Mesenchymal stem cell (in vitro differentiated cells and primary cell): ENCODE results near the gene NFKB1.

Experiments
- DNase-seq: peaks from one replicate; pipeline ENCODE4 v3.0.0-alpha.2; 2013
- H2AFZ ChIP-seq: one replicate; pipeline ENCODE4 v1.6.1; 2013; ENCODE audit warnings: low read depth, mild to moderate bottlenecking, control low read depth, inconsistent platforms, low read length, moderate library complexity
- H2AK5ac ChIP-seq: 2 replicates; pipeline ENCODE4 v1.6.1; 2013; ENCODE audit warnings: low read length, moderate library complexity, mild to moderate bottlenecking, inconsistent platforms; ENCODE audit not compliant: severe bottlenecking
- H2BK120ac ChIP-seq: one replicate; pipeline ENCODE4 v1.6.1; 2013; ENCODE audit warnings: low read depth, mild to moderate bottlenecking, inconsistent platforms, low read length, moderate library complexity
- H2BK12ac ChIP-seq, 2 experiments: one replicate each; pipeline ENCODE4 v1.6.1; 2013; ENCODE audit warnings: inconsistent platforms in 2 of 2, low read length in 2 of 2, mild to moderate bottlenecking in 2 of 2, moderate library complexity in 2 of 2, control low read depth in 1 of 2
- H2BK15ac ChIP-seq: one replicate; pipeline ENCODE4 v1.6.1; 2013; ENCODE audit warnings: mild to moderate bottlenecking, low read depth, inconsistent platforms; ENCODE audit not compliant: poor library complexity, severe bottlenecking
- H2BK5ac ChIP-seq: 2 replicates; pipeline ENCODE4 v1.6.1; 2013; ENCODE audit warnings: low read depth, mild to moderate bottlenecking, low read length, control low read depth, inconsistent platforms; ENCODE audit not compliant: poor library complexity, severe bottlenecking
- H3K14ac ChIP-seq, 2 experiments: one replicate each; pipeline ENCODE4 v1.6.1; 2013; ENCODE audit warnings: inconsistent platforms in 2 of 2, low read length in 2 of 2, control low read depth in 1 of 2, mild to moderate bottlenecking in 1 of 2, moderate library complexity in 1 of 2
- H3K18ac ChIP-seq, 2 experiments: one replicate each; pipeline ENCODE4 v1.6.1; 2013; ENCODE audit warnings: inconsistent platforms in 2 of 2, low read length in 2 of 2, control low read depth in 1 of 2, low read depth in 1 of 2, mild to moderate bottlenecking in 1 of 2
- H3K23ac ChIP-seq, 2 experiments: one replicate each; pipeline ENCODE4 v1.6.1; 2013; ENCODE audit warnings: inconsistent platforms in 2 of 2, low read length in 2 of 2, mild to moderate bottlenecking in 2 of 2, moderate library complexity in 2 of 2, control low read depth in 1 of 2
- H3K27ac ChIP-seq: 2 replicates; pipeline ENCODE4 v1.5.1; 2013; ENCODE audit warnings: mild to moderate bottlenecking, moderate library complexity, low read length, control low read depth, inconsistent platforms; ENCODE audit not compliant: poor library complexity, severe bottlenecking
- H3K27me3 ChIP-seq, 2 experiments: 2 replicates each; pipeline versions ENCODE4 v1.6.1 to v1.7.0; 2013; ENCODE audit warnings: low read length in 2 of 2, mild to moderate bottlenecking in 2 of 2, moderate library complexity in 2 of 2, control low read depth in 1 of 2, inconsistent platforms in 1 of 2; ENCODE audit not compliant: control insufficient read depth in 1 of 2, insufficient read depth in 1 of 2
- H3K36me3 ChIP-seq, 2 experiments: 2 replicates each; pipeline versions ENCODE4 v1.6.1 to v1.7.0; 2013; ENCODE audit warnings: low read length in 2 of 2, control low read depth in 1 of 2, inconsistent platforms in 1 of 2, low read depth in 1 of 2, mild to moderate bottlenecking in 1 of 2; ENCODE audit not compliant: insufficient read depth in 2 of 2, control insufficient read depth in 1 of 2
- H3K4ac ChIP-seq, 2 experiments: one replicate each; pipeline ENCODE4 v1.6.1; 2013; ENCODE audit warnings: inconsistent platforms in 2 of 2, low read length in 2 of 2, mild to moderate bottlenecking in 2 of 2, moderate library complexity in 2 of 2, control low read depth in 1 of 2, low read depth in 1 of 2
- H3K4me1 ChIP-seq: 2 replicates; pipeline ENCODE4 v1.6.1; 2013; ENCODE audit warnings: low read depth, low read length, control low read depth; ENCODE audit not compliant: control insufficient read depth, insufficient read depth
- H3K4me2 ChIP-seq: 2 replicates; pipeline ENCODE4 v1.6.1; 2013; ENCODE audit warnings: low read length, mild to moderate bottlenecking, inconsistent platforms; ENCODE audit not compliant: poor library complexity, severe bottlenecking
- H3K4me3 ChIP-seq, 2 experiments: 2 replicates each; pipeline versions ENCODE4 v1.5.1 to v1.7.0; 2013; ENCODE audit warnings: low read length in 2 of 2, mild to moderate bottlenecking in 2 of 2, control low read depth in 1 of 2, low read depth in 1 of 2; ENCODE audit not compliant: insufficient read depth in 1 of 2
- H3K79me1 ChIP-seq: replicated peaks from 2 replicates; pipeline ENCODE4 v1.6.1; 2013; ENCODE audit warnings: mild to moderate bottlenecking, control low read depth, low read length, inconsistent platforms; ENCODE audit not compliant: poor library complexity, severe bottlenecking
- H3K9ac ChIP-seq: 2 replicates; pipeline ENCODE4 v1.7.0; 2013; ENCODE audit warnings: mild to moderate bottlenecking, low read length, moderate library complexity
- H3K9me3 ChIP-seq: 2 replicates; pipeline ENCODE4 v1.7.0; 2013; ENCODE audit warnings: mild to moderate bottlenecking, low read length; ENCODE audit not compliant: control insufficient read depth
- H4K8ac ChIP-seq: one replicate; pipeline ENCODE4 v1.6.1; 2013; ENCODE audit warnings: inconsistent platforms, mild to moderate bottlenecking, low read length, moderate library complexity
- H4K91ac ChIP-seq: one replicate; pipeline ENCODE4 v1.6.1; 2013; ENCODE audit warnings: mild to moderate bottlenecking, low read length, inconsistent platforms
- WGBS: methylation state at CpG from one replicate; pipeline ENCODE4 v1.1.7; 2013; ENCODE audit warnings: mixed read lengths; 5-methylcytosine and 5-hydroxymethylcytosine counted together

Gene NFKB1

GRCh38 chr4:102594000-102594399 is 92.8 kb downstream of the NFKB1 start:
- Histone ChIP-seq H3K27me3 (no peaks in the 10 kb centered on the region), H2AK5ac (no peak overlapping the region), H2BK120ac (no peak overlapping the region), H3K4me1 (peaks cover 2% of the 10 kb centered on the region), H2AFZ (no peak overlapping the region), H3K4ac (no peak overlapping the region), H3K4me2 (no peak overlapping the region), H3K23ac (no peak overlapping the region), H3K18ac (no peak overlapping the region), H2BK12ac (no peak overlapping the region), H3K9me3 (peaks cover 14% of the 10 kb centered on the region), H3K36me3 (peaks cover 6 to 82% of the 10 kb centered on the region in 2 experiments), H3K9ac (no peak overlapping the region), H2BK15ac (no peak overlapping the region), H2BK5ac (no peak overlapping the region), H4K91ac (no peak overlapping the region), H3K79me1 (peaks cover 7% of the 10 kb centered on the region), H3K27ac (no peak overlapping the region), H3K14ac (no peak overlapping the region), H4K8ac (no peak overlapping the region), H3K4me3 (no peak overlapping the region)
- DNase-seq, result no peak
- WGBS, result 86% methylated on average over 1 of the region's 2 CpGs

DNA sequence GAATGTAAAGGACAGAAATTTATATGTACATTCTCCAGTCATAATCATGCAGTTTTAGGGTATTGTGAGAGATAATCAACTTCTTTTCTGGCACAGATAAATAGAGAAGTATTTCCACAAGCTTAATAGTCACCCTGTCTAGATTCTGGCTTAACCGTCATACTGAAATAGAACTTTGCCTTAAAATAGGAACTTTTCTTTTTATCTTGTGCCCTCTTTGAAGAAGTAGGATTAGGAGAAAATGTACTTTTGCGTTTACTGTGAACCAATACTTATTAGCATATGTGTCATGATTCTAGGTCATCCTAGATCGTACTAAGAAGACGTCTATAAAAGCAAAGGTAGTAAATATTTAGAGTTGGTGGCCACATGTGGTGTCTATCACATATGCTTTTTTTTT is 95.4 kb downstream of the NFKB1 start:
- H2BK120ac ChIP-seq, result no peak overlapping the region
- H2BK5ac ChIP-seq, result no peak overlapping the region
- H2AK5ac ChIP-seq, result no peak overlapping the region
- DNase-seq, result no peak
- H4K91ac ChIP-seq, result no peak overlapping the region
- no peak overlapping the region for H3K14ac ChIP-seq
- no peak overlapping the region for H3K4me2 ChIP-seq
- peaks cover 7% of the 10 kb centered on the region for H3K79me1 ChIP-seq
- H3K27ac ChIP-seq, result no peak overlapping the region
- no peak overlapping the region for H3K18ac ChIP-seq
- H3K9me3 ChIP-seq, result peaks cover under 1% of the 10 kb centered on the region
- H2BK12ac ChIP-seq, result no peak overlapping the region
- H3K27me3 ChIP-seq, result no peaks in the 10 kb centered on the region
- H4K8ac ChIP-seq, result no peak overlapping the region
- no peak overlapping the region for H2AFZ ChIP-seq
- 100% methylated on average over 3 of the region's 4 CpGs for WGBS
- no peak overlapping the region for H3K23ac ChIP-seq
- peaks cover 6 to 86% of the 10 kb centered on the region in 2 experiments for H3K36me3 ChIP-seq
- H3K4me1 ChIP-seq, result peaks cover 8% of the 10 kb centered on the region
- no peak overlapping the region for H2BK15ac ChIP-seq
- H3K4me3 ChIP-seq, result no peak overlapping the region
- H3K4ac ChIP-seq, result no peak overlapping the region
- no peak overlapping the region for H3K9ac ChIP-seq

DNA sequence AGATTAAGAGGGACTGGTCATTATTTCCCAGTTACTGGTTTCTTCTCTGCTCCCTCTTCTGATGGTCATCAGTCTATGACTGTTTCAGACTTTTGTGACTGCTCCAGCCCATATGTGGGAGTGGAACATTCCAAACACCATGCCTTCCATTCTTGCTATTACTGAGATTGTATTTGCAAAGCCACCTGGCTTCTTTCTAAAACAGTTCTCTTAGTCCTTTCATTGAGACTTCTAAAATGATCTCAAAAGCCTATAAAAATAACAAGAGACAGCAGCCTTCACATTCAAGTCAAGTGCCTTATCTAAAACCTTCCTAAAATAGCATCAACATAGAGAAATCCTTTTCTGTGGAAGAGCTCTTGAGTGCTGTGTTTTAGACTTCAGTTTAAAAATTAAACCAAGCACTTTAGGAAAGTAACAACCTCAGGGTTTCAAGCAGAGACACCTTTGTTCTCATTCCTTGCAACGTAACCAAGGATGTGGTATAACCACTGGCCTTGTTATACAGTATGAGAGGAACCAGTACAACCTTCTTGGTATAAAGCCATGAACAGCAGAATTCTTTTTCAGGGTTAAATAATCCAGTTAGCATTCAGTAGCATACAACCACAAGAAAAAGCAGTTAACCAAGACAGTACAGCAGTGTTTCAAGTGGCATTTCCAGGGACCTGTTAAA is 97.1 kb downstream of the NFKB1 start:
- no peak overlapping the region for H4K91ac ChIP-seq
- H3K27ac ChIP-seq, result peak overlapping the region; percentile 78
- WGBS, result 100% methylated on average over 1 of the region's 1 CpG
- H2BK5ac ChIP-seq, result no peak overlapping the region
- H4K8ac ChIP-seq, result no peak overlapping the region
- no peak overlapping the region for H2AFZ ChIP-seq
- DNase-seq, result no peak
- no peak overlapping the region for H3K4ac ChIP-seq
- no peak overlapping the region for H2BK12ac ChIP-seq
- H2BK120ac ChIP-seq, result no peak overlapping the region
- H3K4me1 ChIP-seq, result peaks cover 12% of the 10 kb centered on the region
- peaks cover 6% of the 10 kb centered on the region for H3K79me1 ChIP-seq
- H3K23ac ChIP-seq, result no peak overlapping the region
- H3K14ac ChIP-seq, result no peak overlapping the region
- no peak overlapping the region for H3K4me2 ChIP-seq
- peaks cover 9 to 89% of the 10 kb centered on the region in 2 experiments for H3K36me3 ChIP-seq
- no peak overlapping the region for H2BK15ac ChIP-seq
- no peak overlapping the region for H3K18ac ChIP-seq
- H3K9me3 ChIP-seq, result no peaks in the 10 kb centered on the region
- no peak overlapping the region for H2AK5ac ChIP-seq
- no peaks in the 10 kb centered on the region for H3K27me3 ChIP-seq
- no peak overlapping the region for H3K4me3 ChIP-seq
- H3K9ac ChIP-seq, result no peak overlapping the region

DNA sequence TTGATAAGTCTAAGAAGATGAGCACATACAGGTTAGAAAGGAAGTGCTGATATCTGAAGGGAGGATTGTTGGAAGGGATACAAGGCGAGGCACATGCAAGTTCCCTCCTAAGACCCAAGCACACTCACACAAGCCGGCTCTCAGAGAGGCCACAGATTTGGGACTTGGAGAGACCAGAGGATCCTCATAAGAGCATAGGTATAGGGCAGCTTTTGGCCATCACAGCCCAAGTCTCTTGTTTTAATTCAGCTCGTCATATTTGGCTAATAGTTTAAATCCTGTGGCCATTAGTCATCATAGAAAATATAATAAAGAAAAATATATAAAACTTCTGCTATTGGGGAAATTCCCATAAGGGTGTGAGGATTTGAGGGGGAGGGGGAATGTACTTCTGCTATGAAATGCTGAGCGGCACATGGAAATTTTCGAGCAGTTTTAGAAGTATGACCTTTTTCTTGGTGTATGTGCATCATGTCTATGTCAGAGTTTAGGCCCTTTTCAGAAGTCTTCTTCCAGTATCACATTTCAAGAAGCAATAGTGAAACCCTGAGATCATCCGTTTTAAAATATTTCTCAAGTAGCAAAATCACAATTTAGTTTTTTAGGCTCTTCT is 97.7 kb downstream of the NFKB1 start:
- Histone ChIP-seq H3K23ac (no peak overlapping the region), H2BK5ac (no peak overlapping the region), H3K18ac (no peak overlapping the region), H2AK5ac (peak overlapping the region; percentile 63), H4K8ac (no peak overlapping the region), H2AFZ (no peak overlapping the region), H3K4me2 (no peak overlapping the region), H3K4me3 (no peak overlapping the region), H3K36me3 (peaks cover 9 to 93% of the 10 kb centered on the region in 2 experiments), H3K27ac (peak overlapping the region; percentile 78), H2BK120ac (no peak overlapping the region), H3K27me3 (no peaks in the 10 kb centered on the region), H3K4ac (no peak overlapping the region), H2BK12ac (no peak overlapping the region), H3K9ac (no peak overlapping the region), H4K91ac (no peak overlapping the region), H3K9me3 (no peaks in the 10 kb centered on the region), H3K4me1 (peaks cover 12% of the 10 kb centered on the region), H3K14ac (no peak overlapping the region), H2BK15ac (no peak overlapping the region), H3K79me1 (peaks cover 4% of the 10 kb centered on the region)
- WGBS, result 100% methylated on average over 4 of the region's 6 CpGs
- no peak for DNase-seq
